Measurements from ENCODE around the gene PRSS22.

The PRSS22 gene

GRCh38 chr16:2806286-2806685 is 51.7 kb downstream of the PRSS22 start:
- no peak for DNase-seq (ENCODE audit: low spot score)
- in situ Hi-C loops (cut with MboI; ENCODE audit: low pct_unique_long_range_greater_than_20kb, low sequenced_read_pairs, unreplicated experiment), result no loop called here
- no peak for TF ChIP-seq CTCF (IDR thresholded peaks at IDR 0.05; ENCODE audit: extremely low read depth, insufficient read depth, missing control alignments)

GRCh38 chr16:2804728-2805127 is 53.2 kb downstream of the PRSS22 start:
- in situ Hi-C loops (cut with MboI; ENCODE audit: low pct_unique_long_range_greater_than_20kb, low sequenced_read_pairs, unreplicated experiment), result no loop called here
- no peak for DNase-seq (ENCODE audit: low spot score)
- TF ChIP-seq CTCF (IDR thresholded peaks at IDR 0.05; ENCODE audit: extremely low read depth, insufficient read depth, missing control alignments), result no peak

GRCh38 chr16:2803545-2804195 is 54.3 kb downstream of the PRSS22 start:
- TF ChIP-seq CTCF (IDR thresholded peaks at IDR 0.05; ENCODE audit: extremely low read depth, insufficient read depth, missing control alignments), result no peak
- in situ Hi-C loops (cut with MboI; ENCODE audit: low pct_unique_long_range_greater_than_20kb, low sequenced_read_pairs, unreplicated experiment), result no loop called here
- no peak for DNase-seq (ENCODE audit: low spot score)
